ENCODE measurements around the gene RECQL5. TPM values are rescaled to one million over a fixed set of nuclear protein-coding genes. Genes with fewer than 3 reads are reported as not detected.

The RECQL5 gene
- total RNA-seq, 1 experiment from 2014 or later: 67.0 TPM

- no peak overlapping the region for H3K4me3 ChIP-seq (ENCODE audit: low read depth, low read length)
- H3K27me3 Mint-ChIP-seq (ENCODE audit: insufficient read depth, unreplicated experiment): no peaks in the 10 kb centered on the region
- no peaks in the 10 kb centered on the region for H3K9me3 ChIP-seq
- peaks cover 74% of the 10 kb centered on the region for H3K36me3 Mint-ChIP-seq (ENCODE audit: insufficient read depth, unreplicated experiment)
- H3K27me3 ChIP-seq (replicated peaks; ENCODE audit: control insufficient read depth, insufficient read depth, low read length): no peaks in the 10 kb centered on the region
- ChIA-PET CTCF (interaction anchor here (2.4 kb wide), 1 partner anchor 53 kb away, joined by 8 read pairs; no protein-coding TSS in a partner anchor), POLR2A (no interaction called here)
- BruUV-seq (replicated peaks): no TSS peak
- H3K9me3 Mint-ChIP-seq (ENCODE audit: unreplicated experiment): no peaks in the 10 kb centered on the region
- no peak for DNase-seq
- no peak overlapping the region for H3K4me3 Mint-ChIP-seq (ENCODE audit: unreplicated experiment)
- no peak for TF ChIP-seq CTCF (IDR thresholded peaks at IDR 0.05; ENCODE audit: insufficient read depth in 1 of 2, low read depth in 1 of 2, low read length in 1 of 2, severe bottlenecking in 1 of 2, unreplicated experiment in 1 of 2)
- peaks cover 22% of the 10 kb centered on the region for H3K4me1 Mint-ChIP-seq (ENCODE audit: low read depth, unreplicated experiment)
- H3K36me3 ChIP-seq (ENCODE audit: control insufficient read depth, insufficient read depth, low read length): 0 out of 2 replicates have a peak, but pooled peaks cover 3% of the 10 kb centered on the region
- no peak overlapping the region for H3K27ac Mint-ChIP-seq (ENCODE audit: unreplicated experiment)
- H3K4me1 ChIP-seq: peaks cover 20% of the 10 kb centered on the region
- intact Hi-C loops (cut with micrococcal nuclease; ENCODE audit: unreplicated experiment): no loop called here
Observed at GRCh38 chr17:75694536-75694935, 27.6 kb upstream of the RECQL5 start.

DNA sequence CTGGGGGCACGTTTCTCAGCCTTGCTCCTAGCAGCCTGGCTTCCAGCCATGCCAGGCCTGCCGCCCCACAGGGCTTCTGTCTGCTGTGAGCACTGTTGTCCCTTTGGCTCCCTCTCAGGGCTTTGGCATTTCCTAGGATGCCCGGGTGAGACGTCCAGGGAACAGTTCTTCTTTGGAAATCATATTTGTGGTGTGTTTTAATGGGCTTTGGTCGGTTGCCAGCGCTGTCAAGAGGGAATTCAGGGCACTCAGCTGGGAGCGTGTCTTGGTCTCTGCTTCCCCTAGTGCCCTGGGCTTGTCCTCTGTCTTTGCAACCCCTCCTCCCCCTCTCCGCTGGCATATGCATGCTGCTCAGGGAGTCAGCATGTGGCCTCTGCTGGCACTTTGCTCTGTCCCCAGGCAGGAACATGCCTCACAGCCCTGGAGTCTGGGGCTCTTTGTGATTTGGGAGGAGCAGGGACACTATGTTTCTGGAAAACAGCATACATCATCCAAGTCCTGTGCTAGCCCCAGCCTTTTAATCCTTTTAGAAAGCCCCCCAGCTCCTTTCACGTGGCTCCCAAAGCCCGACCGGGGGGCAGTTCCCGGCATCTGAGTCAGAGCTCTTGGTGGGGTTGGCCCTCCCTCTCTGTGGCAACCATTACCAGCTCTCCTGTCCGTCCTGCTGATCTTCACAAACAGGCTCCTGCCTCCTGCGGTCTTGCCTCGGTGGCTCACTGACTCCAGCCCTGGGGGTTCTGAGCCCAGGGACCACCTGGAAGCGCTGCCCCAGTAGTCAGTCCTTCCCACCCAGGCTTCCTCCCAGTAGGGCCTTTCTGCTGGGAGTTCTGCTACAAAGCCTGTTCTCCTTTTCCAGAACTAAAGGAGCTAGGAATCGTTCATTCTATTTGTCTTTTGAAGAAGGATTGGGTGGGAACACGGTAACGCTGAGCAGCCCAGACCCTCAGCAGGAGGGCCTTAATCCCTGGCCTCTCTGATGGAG is 26.8 kb upstream of the RECQL5 start:
- 0 out of 2 replicates have a peak, but pooled peaks cover 3% of the 10 kb centered on the region for H3K36me3 ChIP-seq (ENCODE audit: control insufficient read depth, insufficient read depth, low read length)
- no peaks in the 10 kb centered on the region for H3K27me3 ChIP-seq (replicated peaks; ENCODE audit: control insufficient read depth, insufficient read depth, low read length)
- intact Hi-C loops (cut with micrococcal nuclease; ENCODE audit: unreplicated experiment): no loop called here
- ChIA-PET CTCF (interaction anchor here (2.4 kb wide), 1 partner anchor 54 kb away, joined by 8 read pairs; no protein-coding TSS in a partner anchor), POLR2A (no interaction called here)
- no peak overlapping the region for H3K4me3 ChIP-seq (ENCODE audit: low read depth, low read length)
- peaks cover 15% of the 10 kb centered on the region for H3K4me1 ChIP-seq
- no TSS peak for BruUV-seq (replicated peaks)
- Mint-ChIP-seq H3K27ac (ENCODE audit: unreplicated experiment) (no peak overlapping the region), H3K36me3 (ENCODE audit: insufficient read depth, unreplicated experiment) (peaks cover 74% of the 10 kb centered on the region), H3K4me1 (ENCODE audit: low read depth, unreplicated experiment) (peaks cover 22% of the 10 kb centered on the region), H3K27me3 (ENCODE audit: insufficient read depth, unreplicated experiment) (no peaks in the 10 kb centered on the region), H3K9me3 (ENCODE audit: unreplicated experiment) (no peaks in the 10 kb centered on the region), H3K4me3 (ENCODE audit: unreplicated experiment) (no peak overlapping the region)
- no peak for TF ChIP-seq CTCF (IDR thresholded peaks at IDR 0.05; ENCODE audit: insufficient read depth in 1 of 2, low read depth in 1 of 2, low read length in 1 of 2, severe bottlenecking in 1 of 2, unreplicated experiment in 1 of 2)
- DNase-seq: no peak
- no peaks in the 10 kb centered on the region for H3K9me3 ChIP-seq

- Histone ChIP-seq H3K9me3 (no peaks in the 10 kb centered on the region), H3K4me1 (peaks cover 12% of the 10 kb centered on the region), H3K27me3 (replicated peaks; ENCODE audit: control insufficient read depth, insufficient read depth, low read length) (no peaks in the 10 kb centered on the region), H3K36me3 (ENCODE audit: control insufficient read depth, insufficient read depth, low read length) (0 out of 2 replicates have a peak, but pooled peaks cover 1% of the 10 kb centered on the region), H3K4me3 (ENCODE audit: low read depth, low read length) (no peak overlapping the region)
- peaks cover 21% of the 10 kb centered on the region for H3K4me1 Mint-ChIP-seq (ENCODE audit: low read depth, unreplicated experiment)
- DNase-seq: no peak
- POLR2A ChIA-PET: no interaction called here
- H3K36me3 Mint-ChIP-seq (ENCODE audit: insufficient read depth, unreplicated experiment): peaks cover 79% of the 10 kb centered on the region
- no peaks in the 10 kb centered on the region for H3K27me3 Mint-ChIP-seq (ENCODE audit: insufficient read depth, unreplicated experiment)
- TF ChIP-seq CTCF (IDR thresholded peaks at IDR 0.05; ENCODE audit: insufficient read depth in 1 of 2, low read depth in 1 of 2, low read length in 1 of 2, severe bottlenecking in 1 of 2, unreplicated experiment in 1 of 2): no peak
- no peaks in the 10 kb centered on the region for H3K9me3 Mint-ChIP-seq (ENCODE audit: unreplicated experiment)
- H3K4me3 Mint-ChIP-seq (ENCODE audit: unreplicated experiment): no peak overlapping the region
- no TSS peak for BruUV-seq (replicated peaks)
- intact Hi-C loops (cut with micrococcal nuclease; ENCODE audit: unreplicated experiment): no loop called here
- CTCF ChIA-PET: no interaction called here
- H3K27ac Mint-ChIP-seq (ENCODE audit: unreplicated experiment): no peak overlapping the region
Observed at GRCh38 chr17:75692976-75693375, 26.0 kb upstream of the RECQL5 start.

Data from Caco-2 (cell line).